Peyer's patch (tissue), 4 donors: Measurements from ENCODE around the gene ZNG1F. TPM values are rescaled to one million over a fixed set of nuclear protein-coding genes. Genes with fewer than 3 reads are reported as not detected.
"Not testable (repeated sequence)": the region's sequence is repeated elsewhere in the genome, so short reads cannot be mapped to it uniquely, and the experiment has no call there.

Source experiments
- DNase-seq, 3 donors: peaks; one replicate each; pipeline ENCODE4 v3.0.0-alpha.2; 2017 to 2019
- H3K27ac ChIP-seq, 4 donors: fragments of 200-600 bp; sonication (generic); one replicate each; pipeline ENCODE4 v1.5.1; 2016 to 2019
- H3K27me3 ChIP-seq, 2 donors: fragments of 200-600 bp; sonication (generic); one replicate each; pipeline ENCODE4 v1.5.1; 2019
- H3K36me3 ChIP-seq, 3 donors: fragments of 200-600 bp; sonication (generic); one replicate each; pipeline ENCODE4 v1.5.1; 2016 to 2019
- H3K4me1 ChIP-seq, 4 donors: fragments of 200-600 bp; sonication (generic); one replicate each; pipeline ENCODE4 v1.5.1; 2016 to 2019
- H3K4me3 ChIP-seq, 4 donors: fragments of 200-600 bp; sonication (generic); 1 replicate in 3 of 4; 2 replicates in 1 of 4; pipeline ENCODE4 v1.5.1; 2016 to 2019; ENCODE audit warnings: mild to moderate bottlenecking in 1 of 4
- H3K9me3 ChIP-seq, 4 donors: fragments of 200-600 bp; sonication (generic); one replicate each; pipeline ENCODE4 v1.5.1; 2016 to 2019; ENCODE audit warnings: mild to moderate bottlenecking in 1 of 4
- total RNA-seq, 4 donors: library from RNA; depleted of rRNA; stranded (reverse); fragments of >200 nt; gene quantifications; one replicate each; pipeline ENCODE4 v1.1.0, GENCODE V29; 2016
- TF ChIP-seq, protein P1 (sequence below), 6 experiments: fragments of 450-650 bp in 4 of 6; fragments of 200-600 bp in 2 of 6; sonication (generic) in 1 of 6; IDR thresholded peaks; one replicate each; pipeline ENCODE4 v1.5.1; 2017 to 2019; ENCODE audit warnings: antibody characterized with exemption in 6 of 6, mild to moderate bottlenecking in 3 of 6, moderate library complexity in 1 of 6

Gene ZNG1F
- total RNA-seq, 4 donors from 2014 or later: 6.6 to 34.3 (median 24.1) TPM

DNA sequence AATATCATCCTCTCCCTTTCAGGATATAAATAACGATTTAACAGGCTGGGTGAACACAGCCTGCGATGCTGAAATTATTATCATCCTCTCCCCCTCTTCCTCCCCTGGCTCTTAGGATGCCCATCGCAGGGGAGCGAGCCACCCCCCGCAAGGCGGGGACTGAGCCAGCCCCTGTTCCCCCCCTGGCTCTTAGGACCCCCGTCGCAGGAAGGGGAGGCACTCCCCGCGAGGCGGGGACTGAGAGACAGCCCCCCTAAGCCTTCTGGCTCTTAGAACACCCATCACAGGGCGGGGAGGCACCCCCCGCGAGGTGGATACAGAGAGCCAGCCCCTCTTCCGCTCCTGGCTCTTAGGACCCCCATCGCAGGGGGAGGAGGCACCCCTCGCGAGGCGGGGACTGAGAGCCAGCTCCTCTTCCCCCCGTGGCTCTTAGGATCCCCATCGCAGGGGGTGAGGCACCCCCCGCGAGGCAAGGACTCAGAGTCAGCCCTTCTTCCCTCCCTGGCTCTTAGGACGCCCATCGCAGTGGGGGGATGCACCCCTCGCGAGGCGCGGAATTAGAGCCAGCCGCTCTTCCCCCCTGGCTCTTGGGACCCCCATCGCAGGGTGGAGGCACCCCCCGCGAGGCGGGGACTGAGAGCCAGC lies 82.5 kb downstream of the ZNG1F start:
- H3K27me3 ChIP-seq, H3K4me1 ChIP-seq, DNase-seq, H3K9me3 ChIP-seq, H3K27ac ChIP-seq, H3K4me3 ChIP-seq, H3K36me3 ChIP-seq: not testable (repeated sequence)

- H3K36me3 ChIP-seq, H3K27me3 ChIP-seq, H3K4me3 ChIP-seq, H3K9me3 ChIP-seq, H3K4me1 ChIP-seq, DNase-seq, H3K27ac ChIP-seq: not testable (repeated sequence)
These were observed 83.4 kb downstream of the ZNG1F start for GRCh38 chr9:41105557-41106253.

DNA sequence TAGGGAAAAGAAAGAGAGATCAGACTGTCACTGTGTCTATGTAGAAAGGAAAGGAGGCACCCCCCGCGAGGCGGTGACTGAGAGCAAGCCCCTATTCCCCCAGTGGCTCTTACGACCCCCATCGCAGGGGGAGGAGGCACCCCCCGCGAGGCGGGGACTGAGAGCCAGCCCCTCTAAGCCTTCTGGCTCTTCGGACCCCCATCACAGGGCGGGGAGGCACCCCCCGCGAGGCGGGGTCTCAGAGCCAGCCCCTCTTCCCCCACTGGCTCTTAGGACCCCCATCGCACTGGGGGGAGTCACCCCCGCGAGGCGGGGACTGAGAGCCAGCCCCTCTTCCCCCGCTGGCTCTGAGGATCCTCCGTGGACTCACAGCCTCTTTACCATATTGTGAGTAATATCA lies 84.6 kb downstream of the ZNG1F start:
- not testable (repeated sequence) for DNase-seq, H3K36me3 ChIP-seq

GRCh38 chr9:41100508-41100907 lies 88.6 kb downstream of the ZNG1F start:
- not testable (repeated sequence) for H3K27me3 ChIP-seq, H3K36me3 ChIP-seq, H3K4me3 ChIP-seq, H3K27ac ChIP-seq, H3K4me1 ChIP-seq, H3K9me3 ChIP-seq
- DNase-seq: peak in 1 of 3 donors; percentile 32

More for the DNA sequence above, 84.6 kb downstream of the ZNG1F start:
- H3K9me3 ChIP-seq, H3K27ac ChIP-seq, H3K27me3 ChIP-seq, H3K4me1 ChIP-seq, H3K4me3 ChIP-seq: not testable (repeated sequence)

DNA sequence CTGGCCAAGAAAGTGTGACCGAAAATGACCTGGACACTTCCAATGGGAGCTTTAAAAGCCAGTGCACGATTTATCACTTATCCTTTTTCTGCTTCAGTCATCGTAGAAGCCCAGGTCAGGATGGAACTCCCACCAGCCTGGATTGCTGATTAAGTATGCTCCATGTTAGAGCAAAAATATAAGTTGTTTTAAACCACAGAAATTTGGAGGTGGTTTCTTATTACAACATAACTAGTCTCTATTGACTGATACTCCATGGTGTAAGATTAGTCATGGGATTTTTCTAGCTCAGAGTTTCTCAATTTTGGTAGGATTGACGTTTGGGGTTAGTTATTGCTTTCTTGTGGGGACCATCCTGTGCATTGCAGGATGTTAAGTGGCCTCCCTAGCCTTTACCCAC lies 90.4 kb downstream of the ZNG1F start:
- not testable (repeated sequence) for H3K27ac ChIP-seq, DNase-seq, H3K4me1 ChIP-seq, H3K27me3 ChIP-seq, H3K4me3 ChIP-seq, H3K36me3 ChIP-seq, H3K9me3 ChIP-seq

- not testable (repeated sequence) for DNase-seq, H3K27ac ChIP-seq, H3K27me3 ChIP-seq, H3K36me3 ChIP-seq, H3K4me3 ChIP-seq, H3K9me3 ChIP-seq, H3K4me1 ChIP-seq
These were observed 94.1 kb downstream of the ZNG1F start for GRCh38 chr9:41095060-41095459.

GRCh38 chr9:41094010-41094773 lies 94.9 kb downstream of the ZNG1F start:
- not testable (repeated sequence) for H3K9me3 ChIP-seq, H3K27me3 ChIP-seq, H3K27ac ChIP-seq, H3K4me3 ChIP-seq, H3K4me1 ChIP-seq, H3K36me3 ChIP-seq, DNase-seq

DNA sequence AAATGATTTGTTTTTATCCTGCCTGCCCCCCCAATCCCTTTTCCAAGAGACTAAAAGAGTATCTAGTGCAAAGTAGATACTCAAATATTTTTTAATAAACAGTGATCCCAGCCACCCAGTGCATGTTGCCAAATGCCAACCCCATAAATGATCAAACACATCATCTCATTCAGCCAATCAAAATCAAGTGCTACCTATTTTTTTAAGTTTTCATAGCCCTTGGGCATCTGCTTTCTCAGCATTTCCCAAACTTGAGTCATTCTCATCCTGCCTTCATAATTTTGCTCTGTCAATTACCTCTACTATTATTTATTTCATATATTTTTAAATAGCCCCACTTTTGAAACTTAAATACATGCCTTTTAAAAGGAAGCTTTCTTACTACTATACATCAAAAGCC lies 98.2 kb downstream of the ZNG1F start:
- H3K27ac ChIP-seq, H3K36me3 ChIP-seq, H3K4me1 ChIP-seq, H3K4me3 ChIP-seq, H3K9me3 ChIP-seq, DNase-seq, H3K27me3 ChIP-seq: not testable (repeated sequence)

GRCh38 chr9:41090386-41090785 lies 98.7 kb downstream of the ZNG1F start:
- H3K4me1 ChIP-seq, H3K36me3 ChIP-seq, H3K27me3 ChIP-seq, H3K9me3 ChIP-seq, H3K27ac ChIP-seq, DNase-seq, H3K4me3 ChIP-seq: not testable (repeated sequence)

DNA sequence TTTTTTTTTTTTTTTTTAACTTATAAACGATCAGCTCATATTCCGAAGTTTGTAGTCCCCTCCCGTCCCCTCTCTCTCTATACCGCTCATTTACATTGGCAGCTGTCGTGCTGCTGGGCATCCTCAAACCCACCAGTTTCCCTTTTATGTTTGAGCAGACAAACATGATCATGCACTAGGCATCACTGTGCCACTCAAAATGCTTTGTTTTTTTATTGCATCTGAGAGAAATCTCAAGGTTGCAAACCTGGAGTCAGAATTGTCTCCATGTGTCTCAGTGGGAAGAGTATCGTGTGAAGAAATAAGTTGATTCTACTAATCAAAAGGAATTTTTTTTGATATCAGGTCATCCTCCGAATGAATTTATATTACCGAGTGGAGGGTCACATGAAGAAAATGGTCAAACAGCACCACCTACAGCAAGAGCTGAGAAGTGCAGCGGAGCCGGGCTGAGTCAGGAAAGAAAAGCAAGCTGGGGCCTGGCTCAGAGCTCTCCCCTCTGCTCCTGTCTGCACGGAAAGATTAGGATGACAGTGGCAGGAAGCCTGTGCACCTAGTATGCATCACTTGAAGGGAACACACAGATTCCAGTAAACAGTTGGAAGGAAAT lies 100.6 kb downstream of the ZNG1F start:
- H3K27ac ChIP-seq, H3K9me3 ChIP-seq, H3K27me3 ChIP-seq, DNase-seq, H3K4me1 ChIP-seq, H3K4me3 ChIP-seq, H3K36me3 ChIP-seq: not testable (repeated sequence)
- TF ChIP-seq, protein P1, sequence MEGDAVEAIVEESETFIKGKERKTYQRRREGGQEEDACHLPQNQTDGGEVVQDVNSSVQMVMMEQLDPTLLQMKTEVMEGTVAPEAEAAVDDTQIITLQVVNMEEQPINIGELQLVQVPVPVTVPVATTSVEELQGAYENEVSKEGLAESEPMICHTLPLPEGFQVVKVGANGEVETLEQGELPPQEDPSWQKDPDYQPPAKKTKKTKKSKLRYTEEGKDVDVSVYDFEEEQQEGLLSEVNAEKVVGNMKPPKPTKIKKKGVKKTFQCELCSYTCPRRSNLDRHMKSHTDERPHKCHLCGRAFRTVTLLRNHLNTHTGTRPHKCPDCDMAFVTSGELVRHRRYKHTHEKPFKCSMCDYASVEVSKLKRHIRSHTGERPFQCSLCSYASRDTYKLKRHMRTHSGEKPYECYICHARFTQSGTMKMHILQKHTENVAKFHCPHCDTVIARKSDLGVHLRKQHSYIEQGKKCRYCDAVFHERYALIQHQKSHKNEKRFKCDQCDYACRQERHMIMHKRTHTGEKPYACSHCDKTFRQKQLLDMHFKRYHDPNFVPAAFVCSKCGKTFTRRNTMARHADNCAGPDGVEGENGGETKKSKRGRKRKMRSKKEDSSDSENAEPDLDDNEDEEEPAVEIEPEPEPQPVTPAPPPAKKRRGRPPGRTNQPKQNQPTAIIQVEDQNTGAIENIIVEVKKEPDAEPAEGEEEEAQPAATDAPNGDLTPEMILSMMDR (IDR thresholded peaks at IDR 0.05): peak in 3 of 6 experiments; percentile 17 to 47 (median 33)

DNA sequence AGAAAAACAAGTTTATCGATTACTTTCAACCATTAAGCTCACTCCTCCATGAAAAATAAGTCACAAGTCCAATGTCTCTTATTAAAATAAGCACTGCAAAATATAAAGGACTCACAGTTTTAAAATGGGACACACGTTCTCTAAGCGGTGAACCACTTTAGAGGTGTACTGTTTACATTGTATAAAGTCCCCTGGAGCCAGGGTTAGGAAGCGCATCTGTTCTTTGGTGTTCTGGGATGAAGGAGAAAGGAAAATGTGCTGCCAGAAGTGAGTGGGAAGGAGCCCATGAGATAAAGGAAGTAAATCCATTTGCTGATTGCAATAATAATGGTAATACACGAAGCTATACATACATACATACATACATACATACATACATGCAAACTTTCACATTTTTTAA lies 101.2 kb downstream of the ZNG1F start:
- H3K4me1 ChIP-seq, H3K36me3 ChIP-seq, DNase-seq, H3K27me3 ChIP-seq, H3K4me3 ChIP-seq, H3K27ac ChIP-seq, H3K9me3 ChIP-seq: not testable (repeated sequence)

- not testable (repeated sequence) for H3K9me3 ChIP-seq, H3K4me3 ChIP-seq, H3K27me3 ChIP-seq, H3K27ac ChIP-seq, H3K4me1 ChIP-seq, DNase-seq, H3K36me3 ChIP-seq
These were observed 101.8 kb downstream of the ZNG1F start for GRCh38 chr9:41087157-41087780.

- H3K27me3 ChIP-seq, H3K4me1 ChIP-seq, H3K4me3 ChIP-seq, H3K27ac ChIP-seq, H3K9me3 ChIP-seq, H3K36me3 ChIP-seq, DNase-seq: not testable (repeated sequence)
These were observed 102.4 kb downstream of the ZNG1F start for GRCh38 chr9:41086685-41087084.
